OCI-LY3 (cell line): Measurements from ENCODE around the gene SRRM5.

ENCODE experiments used
- H2AFZ ChIP-seq: fragments of 200-600, 300-600 bp; shearing (Covaris generic); 2 replicates; pipeline ENCODE4 v1.6.0; 2014; ENCODE audit warnings: antibody characterized with exemption, low read depth, low read length
- H3K27ac ChIP-seq: fragments of 200-600, 300-600 bp; sonication (generic); 2 replicates; pipeline ENCODE4 v1.5.1; 2014; ENCODE audit warnings: mild to moderate bottlenecking, low read length, moderate library complexity, mixed read lengths
- H3K27me3 ChIP-seq: fragments of 200-600, 300-600 bp; sonication (generic); 2 replicates; pipeline ENCODE4 v1.6.1; 2014; ENCODE audit warnings: low read depth, low read length, mixed read lengths
- H3K36me3 ChIP-seq: fragments of 200-600, 300-600 bp; sonication (generic); replicated peaks from 2 replicates; pipeline ENCODE3; 2014; ENCODE audit warnings: low read depth, low read length, mixed read lengths
- H3K4me1 ChIP-seq: fragments of 300-600, 200-600 bp; sonication (generic); 2 replicates; pipeline ENCODE4 v1.6.1; 2014; ENCODE audit warnings: low read length, mixed read lengths
- H3K4me2 ChIP-seq: fragments of 200-600, 300-600 bp; sonication (generic); 2 replicates; pipeline ENCODE4 v1.6.1; 2014; ENCODE audit warnings: low read length, mixed read lengths
- H3K4me3 ChIP-seq: fragments of 300-600, 200-600 bp; sonication (generic); 2 replicates; pipeline ENCODE4 v1.5.1; 2014; ENCODE audit warnings: antibody characterized with exemption, mild to moderate bottlenecking, low read length, moderate library complexity
- H3K79me2 ChIP-seq: fragments of 300-600, 200-600 bp; shearing (Covaris generic); 2 replicates; pipeline ENCODE4 v1.6.1; 2014; ENCODE audit warnings: mild to moderate bottlenecking, low read length, mixed read lengths
- H3K9ac ChIP-seq: fragments of 300-600, 200-600 bp; shearing (Covaris generic); 2 replicates; pipeline ENCODE4 v1.6.0; 2014; ENCODE audit warnings: mild to moderate bottlenecking, low read length, moderate library complexity
- H3K9me3 ChIP-seq: fragments of 200-600, 300-600 bp; shearing (Covaris generic); 2 replicates; pipeline ENCODE4 v1.6.1; 2014; ENCODE audit warnings: low read length, mixed read lengths; ENCODE audit not compliant: insufficient read depth
- H4K20me1 ChIP-seq: fragments of 200-600, 300-600 bp; sonication (generic); 2 replicates; pipeline ENCODE4 v1.6.1; 2016; ENCODE audit warnings: low read length, mixed read lengths; ENCODE audit not compliant: insufficient read depth
- CTCF ChIP-seq: fragments of 200-600, 300-600 bp; sonication (generic); IDR thresholded peaks from 2 replicates; pipeline ENCODE4 v1.5.1; 2014; ENCODE audit warnings: antibody characterized with exemption, low read length, low read depth
- EZH2phosphoT487 ChIP-seq: fragments of 200-600 bp; shearing (Covaris generic); IDR thresholded peaks from 2 replicates; pipeline ENCODE4 v1.6.1; 2018; ENCODE audit warnings: antibody characterized with exemption, mixed run types, low read depth

The SRRM5 gene

GRCh38 chr19:43638214-43638994 is 26.5 kb downstream of the SRRM5 start:
- no peaks in the 10 kb centered on the region for H3K79me2 ChIP-seq
- TF ChIP-seq CTCF, result no peak
- TF ChIP-seq EZH2phosphoT487, result no peak
- H3K36me3 ChIP-seq, result no peaks in the 10 kb centered on the region
- H3K27me3 ChIP-seq, result no peaks in the 10 kb centered on the region; the same call in 1 of the 2 replicates
- peaks cover 10% of the 10 kb centered on the region for H3K4me1 ChIP-seq
- H3K4me3 ChIP-seq, result peak overlapping the region; percentile 79
- H3K27ac ChIP-seq, result no peak overlapping the region
- H3K9me3 ChIP-seq, result no peaks in the 10 kb centered on the region
- H3K9ac ChIP-seq, result peak overlapping the region; percentile 62
- H3K4me2 ChIP-seq, result peak overlapping the region; percentile 75
- H2AFZ ChIP-seq, result no peak overlapping the region
- no peaks in the 10 kb centered on the region for H4K20me1 ChIP-seq

GRCh38 chr19:43638995-43639518 is 27.2 kb downstream of the SRRM5 start:
- no peaks in the 10 kb centered on the region; the same call in 1 of the 2 replicates for H3K27me3 ChIP-seq
- no peak overlapping the region for H3K27ac ChIP-seq
- no peak overlapping the region for H2AFZ ChIP-seq
- no peak for TF ChIP-seq CTCF
- no peak for TF ChIP-seq EZH2phosphoT487
- H4K20me1 ChIP-seq, result no peaks in the 10 kb centered on the region
- H3K9me3 ChIP-seq, result no peaks in the 10 kb centered on the region
- H3K4me3 ChIP-seq, result peak overlapping the region; percentile 79
- no peaks in the 10 kb centered on the region for H3K79me2 ChIP-seq
- H3K4me2 ChIP-seq, result peak overlapping the region; percentile 75
- no peaks in the 10 kb centered on the region for H3K36me3 ChIP-seq
- peaks cover 10% of the 10 kb centered on the region for H3K4me1 ChIP-seq
- peak overlapping the region; percentile 62 for H3K9ac ChIP-seq

GRCh38 chr19:43639519-43640423 is 27.9 kb downstream of the SRRM5 start, which contains the start of gene CADM4:
Gene CADM4, minus strand, starts transcription at chr19:43639850. Its CDS starts 60 bp downstream, at chr19:43639790.
- Histone ChIP-seq H3K9me3 (no peaks in the 10 kb centered on the region), H3K9ac (peak within 1 kb of the TSS; percentile 62)

More at GRCh38 chr19:43639519-43640423, 27.9 kb downstream of the SRRM5 start, which contains the start of gene CADM4:
- Histone ChIP-seq H3K27ac (no peak within 1 kb of the TSS), H3K36me3 (no peaks in the 10 kb centered on the region), H2AFZ (no peak within 1 kb of the TSS), H4K20me1 (no peaks in the 10 kb centered on the region), H3K4me2 (peak within 1 kb of the TSS; percentile 75), H3K4me1 (peaks cover 10% of the 10 kb centered on the region), H3K79me2 (no peaks in the 10 kb centered on the region), H3K27me3 (no peaks in the 10 kb centered on the region), H3K4me3 (peak within 1 kb of the TSS; percentile 79)
- no peak for TF ChIP-seq CTCF
- TF ChIP-seq EZH2phosphoT487, result no peak
